Keratinocyte (primary cell): ENCODE data around the gene APLP2. TPM values are rescaled to one million over a fixed set of nuclear protein-coding genes. Genes with fewer than 3 reads are reported as not detected.

Experiments
- DNase-seq: peaks from one replicate; pipeline ENCODE4 v3.0.0-alpha.2; 2011; ENCODE audit warnings: low read depth, missing footprints, low spot score
- FAIRE-seq: peaks from 2 replicates; lab custom pipeline; 2011; peaks lifted over from hg19 to GRCh38; lab: Jason Lieb, UNC
- H2AFZ ChIP-seq: 2 replicates; pipeline ENCODE4 v1.6.0; 2012; ENCODE audit warnings: low read length, control low read depth, inconsistent platforms; ENCODE audit not compliant: control insufficient read depth
- H3K27ac ChIP-seq: 2 replicates; pipeline ENCODE4 v1.5.1; 2011; ENCODE audit warnings: low read length; ENCODE audit not compliant: control insufficient read depth, insufficient read depth
- H3K27me3 ChIP-seq: 3 replicates; pipeline ENCODE4 v1.6.0; 2011; ENCODE audit warnings: low read length; ENCODE audit not compliant: control insufficient read depth, insufficient read depth; ENCODE audit errors: extremely low read depth
- H3K36me3 ChIP-seq, 2 experiments: 2 replicates in 1 of 2; 3 replicates in 1 of 2; pipeline ENCODE4 v1.5.1; 2011; ENCODE audit warnings: low read length in 2 of 2, mild to moderate bottlenecking in 1 of 2; ENCODE audit not compliant: control insufficient read depth in 2 of 2, insufficient read depth in 2 of 2; ENCODE audit errors: extremely low read depth in 1 of 2
- H3K4me1 ChIP-seq: 3 replicates; pipeline ENCODE4 v1.5.1; 2011; ENCODE audit warnings: low read length; ENCODE audit not compliant: control insufficient read depth, insufficient read depth; ENCODE audit errors: extremely low read depth
- H3K4me2 ChIP-seq: 3 replicates; pipeline ENCODE4 v1.6.0; 2011; ENCODE audit warnings: low read depth, low read length; ENCODE audit not compliant: control insufficient read depth, insufficient read depth; ENCODE audit errors: extremely low read depth
- H3K4me3 ChIP-seq, 3 experiments: fragments of 200-600 bp in 1 of 3; sonication (generic) in 1 of 3; 2 replicates in 2 of 3; 3 replicates in 1 of 3; pipeline ENCODE4 v1.5.1; 2011 to 2016; ENCODE audit warnings: low read length in 3 of 3, mild to moderate bottlenecking in 3 of 3, control low read depth in 2 of 3, inconsistent platforms in 1 of 3, low read depth in 1 of 3, mixed read lengths in 1 of 3, mixed run types in 1 of 3, moderate library complexity in 1 of 3; ENCODE audit not compliant: control insufficient read depth in 2 of 3, insufficient read depth in 2 of 3; ENCODE audit errors: extremely low read depth in 1 of 3
- H3K79me2 ChIP-seq: 2 replicates; pipeline ENCODE4 v1.6.0; 2012; ENCODE audit warnings: low read length; ENCODE audit not compliant: control insufficient read depth, insufficient read depth
- H3K9ac ChIP-seq: 3 replicates; pipeline ENCODE4 v1.6.0; 2011; ENCODE audit warnings: low read length; ENCODE audit not compliant: control insufficient read depth, insufficient read depth; ENCODE audit errors: extremely low read depth
- H3K9me1 ChIP-seq: 3 replicates; pipeline ENCODE4 v1.6.0; 2011; ENCODE audit warnings: low read length; ENCODE audit not compliant: control insufficient read depth, insufficient read depth; ENCODE audit errors: extremely low read depth
- H3K9me3 ChIP-seq: 2 replicates; pipeline ENCODE4 v1.5.1; 2012; ENCODE audit warnings: low read depth, low read length; ENCODE audit not compliant: control insufficient read depth
- H4K20me1 ChIP-seq: 3 replicates; pipeline ENCODE4 v1.6.0; 2011; ENCODE audit warnings: low read length; ENCODE audit not compliant: control insufficient read depth, insufficient read depth; ENCODE audit errors: extremely low read depth
- EZH2 ChIP-seq: IDR thresholded peaks from one replicate; pipeline ENCODE4 v1.6.1; 2012; ENCODE audit warnings: inconsistent platforms, mild to moderate bottlenecking, low read length, moderate library complexity
- dilution Hi-C: fragments of 300-500 bp; cut with MboI; formaldehyde crosslinking; loops from one replicate; pipeline ENCODE4 v1.7.0; 2020; ENCODE audit warnings: low sequenced_read_pairs; ENCODE audit not compliant: extremely low pct_ligation_motif_present
- polyA plus RNA-seq, 5 experiments: library from polyadenylated mRNA; depleted of rRNA in 3 of 5; stranded (reverse) in 3 of 5; stranded (forward) in 1 of 5; unstranded in 1 of 5; fragments of >200 nt; gene quantifications; 1 replicate in 1 of 5; 2 replicates in 3 of 5; 3 replicates in 1 of 5; pipeline versions ENCODE4 v1.2.1 to v1.2.3, GENCODE V29; 2011 to 2012; ENCODE audit warnings: missing spikeins in 2 of 5, low read depth in 1 of 5, low replicate concordance in 1 of 5
- TF ChIP-seq, protein P1 (sequence below), 3 experiments: IDR thresholded peaks in 1 of 3; conservative IDR thresholded peaks in 1 of 3; optimal IDR thresholded peaks in 1 of 3; 2 replicates in 2 of 3; 3 replicates in 1 of 3; pipeline versions ENCODE3 to v1.5.1; 2011; ENCODE audit warnings: low read length in 3 of 3, mild to moderate bottlenecking in 3 of 3, moderate library complexity in 2 of 3, control low read depth in 1 of 3, inconsistent platforms in 1 of 3; ENCODE audit not compliant: insufficient read depth in 2 of 3; ENCODE audit errors: extremely low read depth in 1 of 3

APLP2 gene
- polyA plus RNA-seq, 1 donor (not counting 4 experiments of a cell fraction or from before 2014, with no cell fraction given) = 531 TPM

- DNase-seq (no peak), FAIRE-seq (no peak)
- H3K9me3 ChIP-seq = no peaks in the 10 kb centered on the region
- peaks cover 2% of the 10 kb centered on the region for H3K9me1 ChIP-seq
- H3K4me2 ChIP-seq = no peak overlapping the region
- TF ChIP-seq, protein P1, sequence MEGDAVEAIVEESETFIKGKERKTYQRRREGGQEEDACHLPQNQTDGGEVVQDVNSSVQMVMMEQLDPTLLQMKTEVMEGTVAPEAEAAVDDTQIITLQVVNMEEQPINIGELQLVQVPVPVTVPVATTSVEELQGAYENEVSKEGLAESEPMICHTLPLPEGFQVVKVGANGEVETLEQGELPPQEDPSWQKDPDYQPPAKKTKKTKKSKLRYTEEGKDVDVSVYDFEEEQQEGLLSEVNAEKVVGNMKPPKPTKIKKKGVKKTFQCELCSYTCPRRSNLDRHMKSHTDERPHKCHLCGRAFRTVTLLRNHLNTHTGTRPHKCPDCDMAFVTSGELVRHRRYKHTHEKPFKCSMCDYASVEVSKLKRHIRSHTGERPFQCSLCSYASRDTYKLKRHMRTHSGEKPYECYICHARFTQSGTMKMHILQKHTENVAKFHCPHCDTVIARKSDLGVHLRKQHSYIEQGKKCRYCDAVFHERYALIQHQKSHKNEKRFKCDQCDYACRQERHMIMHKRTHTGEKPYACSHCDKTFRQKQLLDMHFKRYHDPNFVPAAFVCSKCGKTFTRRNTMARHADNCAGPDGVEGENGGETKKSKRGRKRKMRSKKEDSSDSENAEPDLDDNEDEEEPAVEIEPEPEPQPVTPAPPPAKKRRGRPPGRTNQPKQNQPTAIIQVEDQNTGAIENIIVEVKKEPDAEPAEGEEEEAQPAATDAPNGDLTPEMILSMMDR (optimal IDR thresholded peaks at IDR 0.05 in 1 of 3, IDR thresholded peaks at IDR 0.05 in 1 of 3, conservative IDR thresholded peaks at IDR 0.05 in 1 of 3; ENCODE audit: extremely low read depth in 1 of 3, insufficient read depth in 2 of 3, low read length in 3 of 3) = no peak
- TF ChIP-seq EZH2 = no peak
- H3K4me1 ChIP-seq = peaks cover 15% of the 10 kb centered on the region
- no peak overlapping the region for H3K9ac ChIP-seq
- no peak overlapping the region for H2AFZ ChIP-seq
- dilution Hi-C loops = loop anchor here (25.0 kb wide), 1 partner anchor 190 kb away; no protein-coding TSS in a partner anchor
- no peaks in the 10 kb centered on the region for H4K20me1 ChIP-seq
- H3K27me3 ChIP-seq = no peaks in the 10 kb centered on the region
- H3K79me2 ChIP-seq = peaks cover 13% of the 10 kb centered on the region
- H3K27ac ChIP-seq = no peak overlapping the region
- no peak overlapping the region for H3K4me3 ChIP-seq
- peaks cover 43 to 55% of the 10 kb centered on the region in 2 experiments for H3K36me3 ChIP-seq
These were observed 57.8 kb downstream of the APLP2 start for GRCh38 chr11:130127509-130127908.

DNA sequence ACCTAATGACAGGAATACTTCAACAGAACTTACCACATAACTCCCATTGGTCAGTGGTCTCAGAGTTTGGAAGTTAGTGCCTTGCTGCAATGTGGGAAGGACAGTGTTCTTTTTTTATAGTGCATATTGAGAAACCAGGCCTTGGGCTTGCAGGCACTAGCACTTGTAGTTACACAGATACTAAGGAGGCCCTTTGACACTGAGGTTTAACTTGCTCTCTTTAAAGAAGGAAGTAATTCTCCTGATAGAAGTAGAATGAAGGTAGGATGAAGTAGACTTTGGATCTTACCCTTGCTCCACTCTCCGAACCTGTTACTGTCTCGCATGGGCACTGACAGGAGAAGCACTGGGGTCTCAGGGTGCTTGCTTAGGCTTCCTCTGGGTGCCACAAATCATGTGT is 58.9 kb downstream of the APLP2 start:
- Histone ChIP-seq H4K20me1 (no peaks in the 10 kb centered on the region), H3K9ac (no peak overlapping the region), H3K27me3 (no peaks in the 10 kb centered on the region), H2AFZ (no peak overlapping the region), H3K79me2 (peaks cover 13% of the 10 kb centered on the region), H3K36me3 (peaks cover 39 to 60% of the 10 kb centered on the region in 2 experiments), H3K4me1 (peaks cover 15% of the 10 kb centered on the region), H3K4me2 (no peak overlapping the region), H3K4me3 (no peak overlapping the region), H3K27ac (no peak overlapping the region), H3K9me1 (peaks cover 2% of the 10 kb centered on the region), H3K9me3 (no peaks in the 10 kb centered on the region)
- no peak for FAIRE-seq
- TF ChIP-seq EZH2 = no peak
- TF ChIP-seq, protein P1 (optimal IDR thresholded peaks at IDR 0.05 in 1 of 3, IDR thresholded peaks at IDR 0.05 in 1 of 3, conservative IDR thresholded peaks at IDR 0.05 in 1 of 3; ENCODE audit: extremely low read depth in 1 of 3, insufficient read depth in 2 of 3, low read length in 3 of 3) = no peak
- dilution Hi-C loops = loop anchor here (25.0 kb wide), 1 partner anchor 191 kb away; no protein-coding TSS in a partner anchor
- no peak for DNase-seq
